ENCODE measurements around the gene TMEM38A.

TMEM38A gene

DNA sequence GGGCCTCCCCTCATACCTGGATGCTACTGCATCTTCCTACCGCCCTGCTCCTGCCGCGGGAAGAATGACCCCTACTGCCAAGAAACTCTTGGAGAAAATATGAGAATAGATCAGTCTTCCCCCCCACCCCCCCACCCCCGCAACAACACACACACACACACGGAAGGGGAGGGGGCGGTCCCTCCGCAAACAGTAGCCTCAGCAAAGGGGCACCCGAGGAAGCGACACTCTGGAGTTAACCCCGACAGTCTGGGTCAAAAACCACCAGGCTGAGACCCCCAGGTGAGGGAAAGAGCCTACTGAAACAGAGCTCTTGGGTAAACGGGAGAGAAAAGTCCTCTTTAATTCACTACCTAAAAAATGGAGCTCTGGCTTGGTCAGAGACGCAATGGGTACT, 34.1 kb upstream of the TMEM38A start:
- TF ChIP-seq, protein P1, sequence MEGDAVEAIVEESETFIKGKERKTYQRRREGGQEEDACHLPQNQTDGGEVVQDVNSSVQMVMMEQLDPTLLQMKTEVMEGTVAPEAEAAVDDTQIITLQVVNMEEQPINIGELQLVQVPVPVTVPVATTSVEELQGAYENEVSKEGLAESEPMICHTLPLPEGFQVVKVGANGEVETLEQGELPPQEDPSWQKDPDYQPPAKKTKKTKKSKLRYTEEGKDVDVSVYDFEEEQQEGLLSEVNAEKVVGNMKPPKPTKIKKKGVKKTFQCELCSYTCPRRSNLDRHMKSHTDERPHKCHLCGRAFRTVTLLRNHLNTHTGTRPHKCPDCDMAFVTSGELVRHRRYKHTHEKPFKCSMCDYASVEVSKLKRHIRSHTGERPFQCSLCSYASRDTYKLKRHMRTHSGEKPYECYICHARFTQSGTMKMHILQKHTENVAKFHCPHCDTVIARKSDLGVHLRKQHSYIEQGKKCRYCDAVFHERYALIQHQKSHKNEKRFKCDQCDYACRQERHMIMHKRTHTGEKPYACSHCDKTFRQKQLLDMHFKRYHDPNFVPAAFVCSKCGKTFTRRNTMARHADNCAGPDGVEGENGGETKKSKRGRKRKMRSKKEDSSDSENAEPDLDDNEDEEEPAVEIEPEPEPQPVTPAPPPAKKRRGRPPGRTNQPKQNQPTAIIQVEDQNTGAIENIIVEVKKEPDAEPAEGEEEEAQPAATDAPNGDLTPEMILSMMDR (IDR thresholded peaks at IDR 0.05; ENCODE audit: insufficient read depth, missing control alignments) = no peak
- FAIRE-seq (no peak), DNase-seq (ENCODE audit: insufficient read length, low spot score) (no peak)

DNA sequence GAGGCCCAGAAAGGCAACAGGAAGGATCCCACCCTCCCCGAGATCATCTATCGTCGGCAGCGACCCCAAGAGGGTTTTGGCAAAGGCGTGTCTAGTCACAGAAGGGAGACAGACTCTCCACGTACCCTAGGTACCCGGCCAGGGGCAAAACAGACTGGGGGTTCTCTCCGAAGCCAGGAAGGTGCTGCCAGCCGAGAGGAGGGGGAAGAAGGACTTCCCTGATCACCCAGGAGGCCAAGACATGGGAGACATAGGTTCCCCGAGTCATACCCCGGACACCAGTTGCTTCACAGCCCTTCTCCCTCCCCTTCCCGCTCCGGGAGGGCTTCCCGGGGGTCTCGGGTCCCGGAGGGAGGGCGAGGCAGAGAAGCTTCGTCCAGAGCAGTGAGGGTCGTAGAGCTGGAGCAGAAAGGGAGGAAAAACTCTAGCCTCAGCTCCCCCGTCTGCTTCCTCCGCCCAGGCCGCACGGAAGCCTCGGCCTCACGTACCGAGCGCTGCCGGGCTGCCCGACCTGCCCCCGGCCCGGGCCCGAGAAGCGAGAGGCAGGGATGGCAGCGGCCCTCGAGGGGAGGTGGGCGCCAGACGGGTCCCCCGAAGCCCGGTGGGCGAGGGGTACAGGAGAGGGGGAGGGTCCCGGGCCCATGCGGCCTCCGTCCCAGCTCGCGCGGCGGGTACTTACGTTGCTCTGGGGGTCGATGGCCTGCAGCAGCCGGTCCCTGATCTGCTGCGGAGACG, 33.6 kb upstream of the TMEM38A start:
- FAIRE-seq (no peak), DNase-seq (ENCODE audit: insufficient read length, low spot score) (no peak)
- TF ChIP-seq, protein P1 (IDR thresholded peaks at IDR 0.05; ENCODE audit: insufficient read depth, missing control alignments) = no peak

DNA sequence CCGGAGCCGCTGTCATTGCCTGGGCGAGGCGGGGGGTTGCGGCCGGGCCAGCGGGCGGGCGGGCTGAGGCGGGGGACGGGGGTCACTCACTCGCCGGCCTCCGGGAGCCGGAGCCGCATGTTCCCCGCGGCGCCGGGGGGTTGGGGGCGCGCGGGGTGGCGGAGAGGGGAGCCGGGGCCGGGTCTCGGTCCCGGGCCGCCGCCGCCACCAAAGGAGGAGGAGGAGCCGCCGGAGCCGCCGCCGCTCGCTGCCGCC, 33.1 kb upstream of the TMEM38A start:
- TF ChIP-seq, protein P1 (IDR thresholded peaks at IDR 0.05; ENCODE audit: insufficient read depth, missing control alignments) = no peak
- no peak for DNase-seq (ENCODE audit: insufficient read length, low spot score)
- no peak for FAIRE-seq

DNA sequence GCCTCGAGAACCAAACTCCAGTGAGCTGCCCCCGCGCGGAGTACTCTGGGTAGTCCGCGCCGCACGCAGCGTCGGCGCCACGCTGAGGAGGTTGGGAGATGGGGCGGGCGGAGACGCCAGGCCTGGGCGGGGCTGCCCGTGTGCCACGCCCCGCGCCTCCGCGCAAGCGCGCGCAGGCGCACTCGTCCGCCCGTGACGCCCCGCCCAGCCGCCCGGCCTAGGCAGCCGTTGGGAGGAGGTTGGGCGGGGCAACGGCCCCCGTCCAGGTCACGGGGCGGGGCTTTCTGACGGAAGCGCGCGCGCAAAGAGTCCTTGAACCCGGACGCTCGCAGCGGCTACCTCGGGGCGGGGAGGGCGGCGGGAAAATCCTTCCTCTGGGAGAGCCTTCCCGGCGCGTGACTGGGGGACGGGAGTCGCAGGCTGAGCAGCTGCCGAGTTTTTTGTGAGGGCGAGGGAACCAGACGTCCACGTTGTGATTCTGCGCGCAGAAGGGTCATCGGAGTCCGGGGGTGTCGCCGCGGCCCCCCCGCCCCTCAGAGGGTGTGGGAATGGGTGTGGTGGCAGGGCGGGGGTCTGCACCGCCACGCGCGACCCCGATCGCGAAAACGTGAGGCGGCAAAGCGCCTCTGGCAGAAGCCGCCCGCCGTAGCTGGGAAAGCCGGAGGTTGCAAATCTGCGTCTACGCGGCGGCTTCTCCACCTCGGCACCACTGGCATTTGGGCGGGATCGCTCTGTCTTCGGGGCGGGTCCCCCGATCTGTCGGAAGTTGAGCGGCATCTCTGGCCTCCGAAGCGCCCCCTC, 32.6 kb upstream of the TMEM38A start, which contains the start of gene MED26:
Gene MED26, minus strand, starts transcription at position 22 of the 801 bp plus-strand sequence. CDS start 261 bp downstream, outside the sequence.
- no peak for FAIRE-seq
- TF ChIP-seq, protein P1 (IDR thresholded peaks at IDR 0.05; ENCODE audit: insufficient read depth, missing control alignments) = no peak
- DNase-seq (ENCODE audit: insufficient read length, low spot score) = peak; percentile 79

DNA sequence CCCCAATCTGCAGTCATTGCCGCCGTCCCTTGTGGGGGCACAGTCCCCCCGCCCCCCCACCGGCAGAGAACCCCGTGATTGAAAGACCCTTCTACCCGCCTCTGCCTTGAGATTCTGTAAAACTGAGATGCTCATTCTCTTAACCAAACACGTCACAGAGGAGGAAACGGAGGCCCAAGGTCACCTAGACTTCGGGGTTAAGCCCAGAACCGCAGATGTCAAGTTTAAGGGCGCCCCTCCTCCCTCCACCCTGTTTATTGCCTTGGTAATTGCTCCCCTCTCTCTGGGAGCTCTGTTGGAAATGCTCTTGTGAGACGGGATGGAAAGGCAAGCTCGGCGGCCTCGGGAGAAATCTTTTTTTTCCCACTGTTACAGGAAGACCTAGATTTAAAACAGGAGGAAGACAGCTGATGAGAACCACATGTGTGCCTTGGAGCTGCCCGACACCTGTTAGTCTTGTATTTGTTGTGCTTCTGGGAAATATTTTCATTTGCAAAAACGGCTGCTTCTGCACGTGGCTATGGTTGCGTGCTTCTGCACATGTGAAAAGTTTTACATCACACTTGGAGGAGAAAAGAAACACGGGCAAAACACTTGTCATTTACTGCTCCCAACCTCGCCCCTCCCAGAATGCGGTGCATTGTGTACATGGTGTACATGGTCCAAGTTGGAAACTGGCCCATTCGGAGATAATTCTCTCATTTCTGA, 31.8 kb upstream of the TMEM38A start:
- TF ChIP-seq, protein P1 (IDR thresholded peaks at IDR 0.05; ENCODE audit: insufficient read depth, missing control alignments) = no peak
- FAIRE-seq = no peak
- DNase-seq (ENCODE audit: insufficient read length, low spot score) = no peak

DNA sequence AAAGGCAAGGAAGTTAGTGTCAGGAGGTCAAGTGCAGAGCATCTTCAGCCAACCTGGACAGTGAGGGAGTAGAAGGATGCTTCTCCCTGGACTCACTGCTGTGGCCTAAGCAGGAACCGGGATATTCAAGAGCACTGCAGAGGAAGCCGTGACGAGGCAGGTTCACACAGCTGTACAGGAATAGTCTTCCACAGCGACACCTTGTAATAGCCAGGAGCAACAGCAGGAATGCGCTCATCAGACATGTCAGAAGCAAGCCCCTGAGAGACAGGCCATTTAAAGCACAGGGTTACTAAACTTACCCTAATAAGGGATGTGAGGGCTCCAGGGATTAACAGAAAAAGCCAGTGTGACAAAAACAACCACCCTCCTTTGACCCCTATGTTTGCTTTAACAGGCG, 29.5 kb upstream of the TMEM38A start:
- no peak for FAIRE-seq
- DNase-seq (ENCODE audit: insufficient read length, low spot score) = no peak
- TF ChIP-seq, protein P1 (IDR thresholded peaks at IDR 0.05; ENCODE audit: insufficient read depth, missing control alignments) = no peak
